ENCODE measurements around the gene COL26A1.

Gene COL26A1

DNA sequence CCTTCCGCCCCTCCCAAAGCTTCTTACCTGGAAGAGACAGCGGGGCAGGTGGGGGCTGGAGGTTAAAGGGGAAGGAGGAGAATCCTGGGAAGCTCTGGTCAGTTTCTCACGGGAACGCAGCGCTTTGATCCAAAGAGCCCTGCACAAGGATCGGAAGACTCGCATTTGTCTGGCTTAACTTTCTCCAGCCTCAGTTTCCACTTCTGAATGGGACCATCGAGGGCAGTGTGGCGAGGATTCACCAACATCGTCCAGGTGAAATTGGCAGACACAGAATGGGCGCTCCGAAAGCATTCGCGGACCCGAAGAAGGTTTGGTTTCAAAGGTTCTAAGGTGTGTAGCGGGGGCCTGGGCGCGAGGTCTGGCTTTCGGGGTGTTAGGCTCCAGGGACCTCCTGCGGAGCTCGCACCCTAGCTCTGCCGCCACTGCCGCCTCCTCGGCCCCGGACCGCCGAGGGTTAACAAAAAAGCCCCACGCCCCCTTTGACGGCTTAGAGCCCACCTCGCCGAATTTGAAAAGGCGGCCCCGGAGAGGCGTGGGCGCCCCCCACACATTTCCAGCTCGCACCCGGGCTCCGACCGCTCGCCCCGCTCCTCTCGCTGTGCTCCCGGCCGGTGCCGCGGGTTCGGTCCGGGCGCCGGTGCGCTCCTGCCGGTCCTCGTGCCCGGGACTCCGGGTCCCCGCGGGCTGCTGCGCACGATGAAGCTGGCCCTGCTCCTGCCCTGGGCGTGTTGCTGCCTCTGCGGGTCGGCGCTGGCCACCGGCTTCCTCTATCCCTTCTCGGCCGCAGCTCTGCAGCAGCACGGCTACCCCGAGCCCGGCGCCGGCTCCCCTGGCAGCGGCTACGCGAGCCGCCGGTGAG, at the start of gene COL26A1:
Gene COL26A1 (plus strand): TSS at position 542 of the 862 bp plus-strand sequence. CDS start 158 bp downstream, at position 700.
- H3K4me3 ChIP-seq (ENCODE audit: low read depth in 1 of 2, low read length in 2 of 2): peak within 1 kb of the TSS; percentile 35 to 58
- no peak within 1 kb of the TSS for H3K27ac ChIP-seq (ENCODE audit: low read depth, low read length)
- H3K4me1 ChIP-seq (ENCODE audit: control insufficient read depth in 1 of 2, insufficient read depth in 2 of 2, low read length in 2 of 2): peaks cover 0 to 3% of the 10 kb centered on the region in 2 donors
- H3K36me3 ChIP-seq (ENCODE audit: control insufficient read depth in 1 of 2, insufficient read depth in 2 of 2, low read length in 2 of 2): no peaks in the 10 kb centered on the region
- H3K27me3 ChIP-seq (ENCODE audit: control insufficient read depth in 1 of 2, insufficient read depth in 2 of 2, low read length in 2 of 2): peaks cover 5 to 12% of the 10 kb centered on the region in 2 donors
- no peaks in the 10 kb centered on the region for H3K9me3 ChIP-seq (ENCODE audit: control insufficient read depth in 1 of 2, low read length in 2 of 2)
- H3K9ac ChIP-seq (ENCODE audit: low read depth in 1 of 2, low read length in 2 of 2): peak within 1 kb of the TSS in 1 of 2 donors; percentile 43

DNA sequence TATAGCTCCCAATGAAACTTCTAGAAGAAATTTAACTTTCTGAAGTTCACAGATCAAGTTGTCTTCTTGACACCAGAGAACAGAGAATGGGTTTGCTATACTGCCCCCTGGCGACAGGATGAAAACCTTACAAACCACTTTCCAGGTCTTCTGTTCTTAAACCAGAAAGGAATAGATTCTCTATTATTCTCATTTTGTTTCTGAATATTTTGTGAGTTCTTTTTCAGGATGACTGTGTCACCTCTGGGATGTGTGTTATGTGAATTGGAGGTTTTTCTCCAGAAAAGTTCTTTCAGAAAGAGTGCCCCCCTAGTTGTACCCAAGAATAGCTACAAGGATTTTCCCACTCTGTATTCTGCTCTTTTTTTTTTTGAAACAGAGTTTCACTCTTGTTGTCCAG, 47.3 kb upstream of the COL26A1 start:
- no peaks in the 10 kb centered on the region for H3K4me1 ChIP-seq (ENCODE audit: control insufficient read depth in 1 of 2, insufficient read depth in 2 of 2, low read length in 2 of 2)
- no peak overlapping the region for H3K9ac ChIP-seq (ENCODE audit: low read depth in 1 of 2, low read length in 2 of 2)
- no peak overlapping the region for H3K4me3 ChIP-seq (ENCODE audit: low read depth in 1 of 2, low read length in 2 of 2)
- no peak overlapping the region for H3K27ac ChIP-seq (ENCODE audit: low read depth, low read length)
- peaks cover 0 to 4% of the 10 kb centered on the region in 2 donors for H3K36me3 ChIP-seq (ENCODE audit: control insufficient read depth in 1 of 2, insufficient read depth in 2 of 2, low read length in 2 of 2)
- no peaks in the 10 kb centered on the region for H3K27me3 ChIP-seq (ENCODE audit: control insufficient read depth in 1 of 2, insufficient read depth in 2 of 2, low read length in 2 of 2)
- H3K9me3 ChIP-seq (ENCODE audit: control insufficient read depth in 1 of 2, low read length in 2 of 2): no peaks in the 10 kb centered on the region

DNA sequence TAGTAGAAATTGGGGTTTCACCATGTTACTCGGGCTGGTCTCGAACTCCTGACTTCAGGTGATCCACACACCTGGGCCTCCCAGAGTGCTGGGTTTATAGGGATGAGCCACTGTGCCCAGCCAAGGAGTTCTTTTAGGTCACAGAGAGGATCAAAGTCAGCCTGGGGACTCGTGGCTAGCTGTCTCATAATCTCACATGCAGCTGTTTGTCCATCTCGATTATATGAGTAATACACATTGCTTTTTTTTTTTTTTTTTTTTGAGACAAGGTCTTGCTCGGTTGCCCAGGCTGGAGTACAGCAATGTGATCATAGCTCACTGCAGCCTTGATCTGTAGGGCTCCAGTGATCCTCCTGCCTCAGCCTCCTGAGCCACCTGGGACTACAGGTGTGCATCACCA, 43.3 kb upstream of the COL26A1 start:
- Histone ChIP-seq H3K4me1 (ENCODE audit: control insufficient read depth in 1 of 2, insufficient read depth in 2 of 2, low read length in 2 of 2) (peaks cover 0 to 8% of the 10 kb centered on the region in 2 donors), H3K27ac (ENCODE audit: low read depth, low read length) (no peak overlapping the region), H3K27me3 (ENCODE audit: control insufficient read depth in 1 of 2, insufficient read depth in 2 of 2, low read length in 2 of 2) (no peaks in the 10 kb centered on the region), H3K36me3 (ENCODE audit: control insufficient read depth in 1 of 2, insufficient read depth in 2 of 2, low read length in 2 of 2) (peaks cover 0 to 4% of the 10 kb centered on the region in 2 donors), H3K9ac (ENCODE audit: low read depth in 1 of 2, low read length in 2 of 2) (no peak overlapping the region), H3K4me3 (ENCODE audit: low read depth in 1 of 2, low read length in 2 of 2) (no peak overlapping the region), H3K9me3 (ENCODE audit: control insufficient read depth in 1 of 2, low read length in 2 of 2) (no peaks in the 10 kb centered on the region)

DNA sequence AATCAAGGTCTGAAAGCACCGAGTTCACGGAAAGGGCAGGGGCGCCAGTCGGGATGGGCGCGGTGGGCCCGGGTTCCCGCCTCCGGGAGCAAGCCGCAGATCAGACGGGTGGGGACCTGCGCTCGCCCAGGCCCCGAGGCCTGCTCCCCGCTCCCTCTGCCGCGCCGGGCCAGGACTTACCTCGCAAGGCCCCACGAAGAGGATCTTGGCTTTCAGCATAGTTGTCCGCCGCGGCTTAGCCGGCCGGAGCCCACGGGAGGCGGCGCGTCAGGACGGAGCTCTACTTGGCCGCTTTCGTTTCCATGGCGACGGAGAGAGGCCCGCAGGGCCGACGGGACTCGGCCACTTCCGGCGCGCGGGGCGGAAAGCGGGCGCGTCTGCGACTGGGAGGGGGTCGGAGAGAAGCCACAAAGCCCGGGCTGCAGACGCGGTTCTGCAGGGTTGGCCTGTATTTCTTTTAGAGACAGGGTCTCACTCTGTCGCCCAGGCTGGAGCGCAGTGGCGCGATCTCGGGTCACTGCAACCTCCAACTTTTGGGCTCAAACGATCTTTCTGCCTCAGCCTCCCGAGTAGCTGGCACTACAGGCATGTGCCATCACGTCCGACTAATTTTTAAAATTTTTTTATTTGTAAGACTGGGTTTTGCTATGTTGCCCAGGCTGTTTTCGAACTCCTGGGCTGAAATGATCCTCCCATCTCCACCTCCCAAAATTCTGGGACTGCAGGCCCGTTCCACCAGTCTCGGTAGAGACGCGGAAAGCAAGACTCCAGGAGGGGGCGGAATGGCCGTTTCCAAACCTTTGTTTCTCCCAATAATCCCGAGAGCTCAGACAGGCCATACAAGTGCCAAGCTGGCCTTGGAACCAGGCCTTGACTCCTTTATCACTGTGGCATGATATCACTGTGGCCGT, 40.9 kb upstream of the COL26A1 start, which contains the start of gene IFT22:
Gene IFT22 (minus strand): TSS at position 322 of the 911 bp plus-strand sequence. CDS start 103 bp downstream, at position 219.
- Histone ChIP-seq H3K36me3 (ENCODE audit: control insufficient read depth in 1 of 2, insufficient read depth in 2 of 2, low read length in 2 of 2) (no peaks in the 10 kb centered on the region), H3K9me3 (ENCODE audit: control insufficient read depth in 1 of 2, low read length in 2 of 2) (no peaks in the 10 kb centered on the region), H3K4me3 (ENCODE audit: low read depth in 1 of 2, low read length in 2 of 2) (peak within 1 kb of the TSS; percentile 83 to 88), H3K27me3 (ENCODE audit: control insufficient read depth in 1 of 2, insufficient read depth in 2 of 2, low read length in 2 of 2) (no peaks in the 10 kb centered on the region), H3K4me1 (ENCODE audit: control insufficient read depth in 1 of 2, insufficient read depth in 2 of 2, low read length in 2 of 2) (peaks cover 0 to 8% of the 10 kb centered on the region in 2 donors), H3K27ac (ENCODE audit: low read depth, low read length) (no peak within 1 kb of the TSS), H3K9ac (ENCODE audit: low read depth in 1 of 2, low read length in 2 of 2) (peak within 1 kb of the TSS; percentile 56 to 77)

DNA sequence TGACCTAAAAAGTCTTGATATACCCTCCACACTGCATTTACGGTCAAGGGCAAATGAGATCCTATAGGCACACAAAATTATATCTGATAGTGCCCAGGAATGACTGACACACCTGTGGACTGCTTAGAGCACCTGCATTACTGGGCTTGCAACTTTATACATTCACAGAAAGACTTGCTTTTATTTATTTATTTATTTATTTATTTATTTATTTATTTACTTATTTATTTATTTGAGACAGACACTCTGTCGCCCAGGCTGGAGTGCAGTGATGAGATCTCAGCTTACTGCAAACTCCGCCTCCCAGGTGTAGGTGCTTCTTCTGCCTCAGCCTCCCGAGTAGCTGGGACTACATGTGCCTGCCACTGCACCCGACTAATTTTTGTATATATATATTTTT, 34.5 kb upstream of the COL26A1 start:
- H3K9me3 ChIP-seq (ENCODE audit: control insufficient read depth in 1 of 2, low read length in 2 of 2): no peaks in the 10 kb centered on the region
- no peak overlapping the region for H3K27ac ChIP-seq (ENCODE audit: low read depth, low read length)
- no peaks in the 10 kb centered on the region for H3K4me1 ChIP-seq (ENCODE audit: control insufficient read depth in 1 of 2, insufficient read depth in 2 of 2, low read length in 2 of 2)
- H3K36me3 ChIP-seq (ENCODE audit: control insufficient read depth in 1 of 2, insufficient read depth in 2 of 2, low read length in 2 of 2): no peaks in the 10 kb centered on the region
- H3K27me3 ChIP-seq (ENCODE audit: control insufficient read depth in 1 of 2, insufficient read depth in 2 of 2, low read length in 2 of 2): peaks cover 0 to 3% of the 10 kb centered on the region in 2 donors
- H3K9ac ChIP-seq (ENCODE audit: low read depth in 1 of 2, low read length in 2 of 2): no peak overlapping the region
- H3K4me3 ChIP-seq (ENCODE audit: low read depth in 1 of 2, low read length in 2 of 2): no peak overlapping the region

DNA sequence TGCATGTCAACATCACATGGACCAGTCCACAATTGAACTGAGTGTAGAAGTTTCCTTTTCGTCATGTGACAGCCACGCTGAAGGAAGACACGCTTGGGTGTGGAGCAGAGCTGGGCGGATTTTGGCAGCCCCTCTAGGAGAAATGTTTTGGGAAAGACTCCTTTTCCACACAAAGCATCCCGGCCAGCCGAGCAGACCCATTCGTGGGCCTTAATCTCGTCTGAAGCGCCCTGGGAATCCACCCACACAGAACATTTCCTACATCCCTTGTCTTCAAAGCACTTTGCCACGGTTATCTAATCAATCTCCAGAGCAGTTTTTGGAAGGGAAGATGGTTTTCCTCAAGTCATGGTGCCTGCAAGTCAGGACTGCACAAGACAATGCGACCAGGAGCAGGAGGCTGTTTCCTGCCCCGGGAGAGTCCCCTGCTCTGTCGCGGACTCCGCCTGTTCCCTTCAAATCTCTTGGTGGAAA, 32.6 kb upstream of the COL26A1 start:
- no peak overlapping the region for H3K4me3 ChIP-seq (ENCODE audit: low read depth in 1 of 2, low read length in 2 of 2)
- H3K4me1 ChIP-seq (ENCODE audit: control insufficient read depth in 1 of 2, insufficient read depth in 2 of 2, low read length in 2 of 2): no peaks in the 10 kb centered on the region
- no peak overlapping the region for H3K9ac ChIP-seq (ENCODE audit: low read depth in 1 of 2, low read length in 2 of 2)
- H3K36me3 ChIP-seq (ENCODE audit: control insufficient read depth in 1 of 2, insufficient read depth in 2 of 2, low read length in 2 of 2): no peaks in the 10 kb centered on the region
- no peak overlapping the region for H3K27ac ChIP-seq (ENCODE audit: low read depth, low read length)
- H3K9me3 ChIP-seq (ENCODE audit: control insufficient read depth in 1 of 2, low read length in 2 of 2): no peaks in the 10 kb centered on the region
- peaks cover 0 to 3% of the 10 kb centered on the region in 2 donors for H3K27me3 ChIP-seq (ENCODE audit: control insufficient read depth in 1 of 2, insufficient read depth in 2 of 2, low read length in 2 of 2)

DNA sequence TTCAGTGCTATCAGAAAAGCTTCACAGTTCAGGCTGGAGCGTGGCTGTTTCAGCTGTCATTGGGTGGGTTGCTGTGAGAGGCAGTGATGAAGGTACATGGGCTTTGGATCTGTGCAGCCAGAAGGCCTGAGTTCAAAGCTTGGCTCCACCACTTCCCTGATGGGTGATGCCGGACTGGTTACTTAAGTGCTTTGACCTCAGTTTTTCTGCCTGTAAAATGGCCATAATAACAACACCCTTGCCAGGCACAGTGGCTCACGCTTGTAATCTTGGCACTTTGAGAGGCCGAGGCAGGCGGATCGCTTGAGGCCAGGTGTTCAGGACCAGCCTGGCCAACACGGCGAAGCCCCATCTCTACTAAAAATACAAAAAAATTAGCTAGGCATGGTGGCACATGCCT, 30.6 kb upstream of the COL26A1 start:
- H3K4me1 ChIP-seq (ENCODE audit: control insufficient read depth in 1 of 2, insufficient read depth in 2 of 2, low read length in 2 of 2): no peaks in the 10 kb centered on the region
- no peaks in the 10 kb centered on the region for H3K36me3 ChIP-seq (ENCODE audit: control insufficient read depth in 1 of 2, insufficient read depth in 2 of 2, low read length in 2 of 2)
- H3K4me3 ChIP-seq (ENCODE audit: low read depth in 1 of 2, low read length in 2 of 2): no peak overlapping the region
- H3K27ac ChIP-seq (ENCODE audit: low read depth, low read length): no peak overlapping the region
- no peak overlapping the region for H3K9ac ChIP-seq (ENCODE audit: low read depth in 1 of 2, low read length in 2 of 2)
- H3K27me3 ChIP-seq (ENCODE audit: control insufficient read depth in 1 of 2, insufficient read depth in 2 of 2, low read length in 2 of 2): peaks cover 0 to 3% of the 10 kb centered on the region in 2 donors
- H3K9me3 ChIP-seq (ENCODE audit: control insufficient read depth in 1 of 2, low read length in 2 of 2): no peaks in the 10 kb centered on the region

DNA sequence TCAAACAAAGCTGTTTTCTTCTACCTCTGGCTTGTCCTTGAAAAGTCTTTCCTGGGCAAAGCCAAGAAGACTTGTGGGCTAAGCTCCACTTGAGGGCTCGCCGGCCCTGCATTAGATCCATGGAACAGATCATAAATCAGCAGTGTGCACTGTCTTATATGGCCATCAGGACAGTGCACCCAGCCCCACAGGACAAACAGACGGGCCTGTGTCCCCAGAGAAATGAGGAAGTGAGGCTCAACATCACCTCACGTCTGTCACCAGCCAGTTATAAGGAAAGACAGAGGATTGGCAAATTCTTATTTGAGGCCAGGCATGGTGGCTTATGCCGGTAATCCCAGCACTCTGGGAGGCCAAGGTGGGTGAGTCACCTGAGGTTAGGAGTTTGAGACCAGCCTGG, 28.8 kb upstream of the COL26A1 start:
- H3K27me3 ChIP-seq (ENCODE audit: control insufficient read depth in 1 of 2, insufficient read depth in 2 of 2, low read length in 2 of 2): peaks cover 0 to 3% of the 10 kb centered on the region in 2 donors

DNA sequence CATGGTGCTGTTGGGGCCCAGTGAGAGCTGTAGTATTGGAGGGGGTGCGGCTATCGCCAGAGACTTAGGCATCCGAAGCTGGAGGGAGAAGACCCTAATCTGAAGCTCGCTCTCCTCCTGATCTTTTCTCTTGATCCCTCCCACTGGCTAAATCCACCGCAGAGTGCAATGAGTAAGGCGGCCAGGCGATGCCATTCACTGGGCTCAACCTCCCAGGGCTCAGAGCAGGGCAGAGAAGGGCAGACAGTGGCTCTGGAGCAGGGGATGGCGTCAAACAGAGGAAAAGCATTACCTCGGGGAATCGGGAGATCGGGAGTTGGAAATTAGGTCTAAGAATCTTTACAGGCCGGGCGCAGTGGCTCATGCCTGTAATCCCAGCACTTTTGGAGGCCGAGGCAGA, 22.3 kb upstream of the COL26A1 start:
- no peaks in the 10 kb centered on the region for H3K36me3 ChIP-seq (ENCODE audit: control insufficient read depth in 1 of 2, insufficient read depth in 2 of 2, low read length in 2 of 2)
- H3K27me3 ChIP-seq (ENCODE audit: control insufficient read depth in 1 of 2, insufficient read depth in 2 of 2, low read length in 2 of 2): peaks cover 0 to 4% of the 10 kb centered on the region in 2 donors
- no peaks in the 10 kb centered on the region for H3K4me1 ChIP-seq (ENCODE audit: control insufficient read depth in 1 of 2, insufficient read depth in 2 of 2, low read length in 2 of 2)
- no peak overlapping the region for H3K9ac ChIP-seq (ENCODE audit: low read depth in 1 of 2, low read length in 2 of 2)
- H3K27ac ChIP-seq (ENCODE audit: low read depth, low read length): no peak overlapping the region
- no peaks in the 10 kb centered on the region for H3K9me3 ChIP-seq (ENCODE audit: control insufficient read depth in 1 of 2, low read length in 2 of 2)
- no peak overlapping the region for H3K4me3 ChIP-seq (ENCODE audit: low read depth in 1 of 2, low read length in 2 of 2)

More for the DNA sequence above, 28.8 kb upstream of the COL26A1 start:
- Histone ChIP-seq H3K4me1 (ENCODE audit: control insufficient read depth in 1 of 2, insufficient read depth in 2 of 2, low read length in 2 of 2) (no peaks in the 10 kb centered on the region), H3K4me3 (ENCODE audit: low read depth in 1 of 2, low read length in 2 of 2) (no peak overlapping the region), H3K36me3 (ENCODE audit: control insufficient read depth in 1 of 2, insufficient read depth in 2 of 2, low read length in 2 of 2) (no peaks in the 10 kb centered on the region), H3K9me3 (ENCODE audit: control insufficient read depth in 1 of 2, low read length in 2 of 2) (no peaks in the 10 kb centered on the region), H3K9ac (ENCODE audit: low read depth in 1 of 2, low read length in 2 of 2) (no peak overlapping the region), H3K27ac (ENCODE audit: low read depth, low read length) (no peak overlapping the region)
